Measurements from ENCODE around the gene ABCB1. TPM values are rescaled to one million over a fixed set of nuclear protein-coding genes. Genes with fewer than 3 reads are reported as not detected.
A peak's percentile ranks its signal among the peaks of the same experiment; 100 is the strongest.

The ABCB1 gene
- polyA plus RNA-seq, 3 donors from 2014 or later = 55.5 to 66.5 (median 56.0) TPM

DNA sequence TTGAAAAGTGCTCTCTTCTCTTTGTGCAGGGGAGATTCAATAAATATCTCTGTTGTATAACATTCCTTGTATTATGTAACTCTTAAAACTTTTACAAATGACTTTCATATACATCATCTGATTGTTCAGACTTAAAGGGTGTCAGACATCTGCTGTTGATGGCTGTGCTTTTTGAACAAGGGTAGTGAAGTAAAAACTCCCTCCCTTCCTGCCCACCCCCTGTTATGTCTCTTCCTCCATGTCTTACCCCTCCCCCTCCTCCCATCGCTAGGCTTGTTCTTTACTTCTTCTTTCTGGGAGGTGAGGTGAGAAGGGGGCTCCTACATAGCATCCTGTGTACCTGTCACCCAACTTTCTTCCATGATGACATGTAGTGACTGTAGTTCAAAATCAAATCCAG lies 101.8 kb downstream of the ABCB1 start:
- H3K27me3 Mint-ChIP-seq (ENCODE audit: low read depth in 3 of 3) = peaks cover 0 to 5% (median 3%) of the 10 kb centered on the region in 3 donors
- H3K9me3 Mint-ChIP-seq = no peaks in the 10 kb centered on the region
- H3K36me3 Mint-ChIP-seq = peaks cover 17 to 20% (median 18%) of the 10 kb centered on the region in 3 donors
- no peaks in the 10 kb centered on the region for H3K4me1 Mint-ChIP-seq
- no peak for DNase-seq
- no peak overlapping the region for H3K27ac Mint-ChIP-seq
- H3K4me3 Mint-ChIP-seq = no peak overlapping the region

DNA sequence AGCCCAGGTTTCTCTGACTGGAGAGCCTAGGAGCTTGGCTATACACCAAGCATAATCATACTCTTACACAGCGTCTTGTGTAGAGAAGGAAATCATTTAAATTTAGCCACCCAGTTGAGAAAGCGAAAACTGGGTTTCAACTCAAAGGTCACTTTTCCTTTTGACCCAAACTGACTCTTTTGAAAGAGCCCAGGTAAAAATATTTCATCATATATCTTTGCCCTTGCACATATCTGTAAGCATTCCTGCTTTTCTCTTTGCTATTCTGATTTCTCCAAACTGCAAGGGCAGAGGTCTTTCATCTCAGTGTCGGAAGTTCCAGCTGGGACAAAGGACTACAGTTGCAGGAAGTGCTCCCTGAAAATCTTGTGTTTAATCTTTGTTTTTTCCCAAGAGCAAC lies 103.2 kb downstream of the ABCB1 start:
- no peaks in the 10 kb centered on the region for H3K9me3 Mint-ChIP-seq
- H3K27ac Mint-ChIP-seq = no peak overlapping the region
- no peak overlapping the region for H3K4me3 Mint-ChIP-seq
- peaks cover 0 to 5% (median 3%) of the 10 kb centered on the region in 3 donors for H3K27me3 Mint-ChIP-seq (ENCODE audit: low read depth in 3 of 3)
- peaks cover 13 to 20% (median 16%) of the 10 kb centered on the region in 3 donors for H3K36me3 Mint-ChIP-seq
- no peak for DNase-seq
- H3K4me1 Mint-ChIP-seq = no peaks in the 10 kb centered on the region

DNA sequence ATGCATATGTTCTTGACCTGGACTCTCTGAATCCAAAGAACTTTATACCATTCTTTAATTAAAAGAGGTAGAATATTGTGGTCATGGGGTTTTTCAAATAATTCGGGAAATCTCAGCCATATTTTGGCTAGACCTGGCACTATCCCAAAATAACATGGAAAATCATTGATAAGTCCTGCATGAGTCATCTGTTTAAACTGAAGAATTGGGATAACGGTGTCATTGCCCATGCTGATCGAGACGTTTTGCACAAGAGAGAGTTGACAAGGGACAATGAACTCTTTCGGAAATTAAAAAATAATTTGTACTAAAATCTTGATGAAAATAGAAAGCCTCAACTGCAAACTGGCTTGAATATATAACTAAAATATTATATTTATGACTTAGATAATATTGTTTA lies 105.3 kb downstream of the ABCB1 start:
- Mint-ChIP-seq H3K4me1 (no peaks in the 10 kb centered on the region), H3K36me3 (peaks cover 5 to 8% (median 7%) of the 10 kb centered on the region in 3 donors), H3K27me3 (ENCODE audit: low read depth in 3 of 3) (peaks cover 0 to 5% (median 3%) of the 10 kb centered on the region in 3 donors), H3K27ac (no peak overlapping the region), H3K4me3 (no peak overlapping the region), H3K9me3 (peaks cover 0 to 2% (median 0%) of the 10 kb centered on the region in 6 donors)
- no peak for DNase-seq

DNA sequence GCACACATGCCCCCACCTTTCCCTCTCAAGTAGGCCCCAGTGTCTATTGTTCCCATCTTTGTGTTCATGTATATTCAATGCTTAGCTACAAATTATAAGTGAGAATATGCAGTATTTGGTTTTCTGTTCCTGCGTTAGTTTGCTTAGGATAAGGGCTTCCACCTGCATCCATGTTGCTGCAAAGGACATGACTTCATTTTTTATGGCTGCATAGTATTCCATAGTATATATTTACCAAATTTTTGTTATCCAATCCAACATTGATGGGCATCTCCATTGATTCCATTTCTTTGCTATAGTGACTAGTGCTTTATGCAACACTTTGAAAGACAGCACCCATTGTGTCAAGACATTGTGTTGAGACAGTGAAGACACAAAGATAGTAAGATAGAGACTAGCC lies 106.2 kb downstream of the ABCB1 start:
- Mint-ChIP-seq H3K4me1 (no peaks in the 10 kb centered on the region), H3K27ac (no peak overlapping the region), H3K36me3 (peaks cover 0 to 3% (median 0%) of the 10 kb centered on the region in 3 donors), H3K9me3 (peaks cover 0 to 2% (median 0%) of the 10 kb centered on the region in 6 donors), H3K27me3 (ENCODE audit: low read depth in 3 of 3) (peaks cover 0 to 3% (median 3%) of the 10 kb centered on the region in 3 donors), H3K4me3 (no peak overlapping the region)
- DNase-seq = no peak

DNA sequence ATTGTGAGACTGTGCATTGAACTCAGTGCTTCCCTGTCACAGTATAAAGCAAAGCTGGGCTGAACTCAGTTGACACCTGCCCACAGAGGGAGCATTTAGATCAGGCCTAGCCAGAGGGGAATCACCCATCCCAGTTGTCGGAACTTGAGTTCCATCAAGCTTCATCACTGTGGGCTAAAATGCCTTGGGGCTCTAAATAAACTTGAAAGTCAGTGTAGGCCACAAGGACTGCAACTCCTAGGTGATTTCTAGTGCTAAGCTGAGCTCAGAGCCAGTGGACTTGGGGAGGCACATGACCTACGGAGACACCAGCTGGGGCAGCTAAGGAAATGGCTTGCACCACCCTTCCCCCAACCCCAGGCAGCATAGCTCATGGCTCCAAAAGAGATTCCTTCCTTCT lies 117.6 kb downstream of the ABCB1 start:
- Mint-ChIP-seq H3K9me3 (peaks cover 0 to 2% (median 0%) of the 10 kb centered on the region in 6 donors), H3K27ac (no peak overlapping the region), H3K36me3 (no peaks in the 10 kb centered on the region), H3K4me1 (no peaks in the 10 kb centered on the region), H3K4me3 (no peak overlapping the region), H3K27me3 (ENCODE audit: low read depth in 3 of 3) (peaks cover 5 to 7% (median 7%) of the 10 kb centered on the region in 3 donors)
- DNase-seq = no peak

DNA sequence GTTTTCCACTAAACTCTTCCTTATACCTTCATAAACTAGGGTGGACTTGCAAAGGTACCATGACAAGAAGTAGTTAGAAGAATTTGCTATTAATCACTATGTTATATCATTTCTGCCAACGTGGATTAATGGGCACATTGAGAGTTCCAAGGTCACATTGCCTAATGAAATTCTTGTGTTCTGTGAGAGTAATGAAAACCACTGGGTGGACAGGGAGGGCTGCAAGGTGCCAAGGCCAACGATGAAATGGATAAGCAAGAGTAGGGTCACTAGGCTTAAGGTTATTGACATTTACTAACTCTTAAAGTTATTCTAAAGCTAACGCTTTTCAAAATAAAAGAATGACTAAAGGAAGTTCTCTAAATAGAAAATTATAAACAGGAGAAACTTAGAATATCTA lies 118.6 kb downstream of the ABCB1 start:
- DNase-seq = no peak
- Mint-ChIP-seq H3K27ac (no peak overlapping the region), H3K4me3 (no peak overlapping the region), H3K36me3 (no peaks in the 10 kb centered on the region), H3K27me3 (ENCODE audit: low read depth in 3 of 3) (peaks cover 5 to 14% (median 10%) of the 10 kb centered on the region in 3 donors), H3K9me3 (peaks cover 0 to 2% (median 0%) of the 10 kb centered on the region in 6 donors), H3K4me1 (no peaks in the 10 kb centered on the region)

DNA sequence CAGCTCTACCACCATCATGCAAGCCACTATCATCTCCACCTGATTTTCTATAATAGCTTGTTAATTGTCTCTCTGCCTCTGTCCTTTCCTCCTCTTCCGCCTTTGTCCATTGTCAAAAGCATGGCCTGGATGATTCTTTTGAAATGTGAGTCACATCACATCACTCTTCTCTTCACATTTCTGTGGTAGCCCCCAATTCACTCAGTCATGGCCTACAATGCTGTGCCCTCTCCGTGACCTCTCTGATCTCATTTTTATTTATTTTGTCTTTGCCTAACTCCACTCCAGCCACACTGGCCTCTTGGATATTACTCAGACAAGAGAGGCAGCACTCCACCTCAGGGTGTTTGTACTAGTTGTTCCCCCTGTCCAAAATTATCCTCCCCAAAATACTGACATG lies 120.3 kb downstream of the ABCB1 start:
- Mint-ChIP-seq H3K27ac (no peak overlapping the region), H3K27me3 (ENCODE audit: low read depth in 3 of 3) (peaks cover 4 to 19% (median 13%) of the 10 kb centered on the region in 3 donors), H3K36me3 (no peaks in the 10 kb centered on the region), H3K9me3 (peaks cover 0 to 2% (median 0%) of the 10 kb centered on the region in 6 donors), H3K4me1 (peaks cover 4 to 7% of the 10 kb centered on the region in 2 donors), H3K4me3 (no peak overlapping the region)
- no peak for DNase-seq

DNA sequence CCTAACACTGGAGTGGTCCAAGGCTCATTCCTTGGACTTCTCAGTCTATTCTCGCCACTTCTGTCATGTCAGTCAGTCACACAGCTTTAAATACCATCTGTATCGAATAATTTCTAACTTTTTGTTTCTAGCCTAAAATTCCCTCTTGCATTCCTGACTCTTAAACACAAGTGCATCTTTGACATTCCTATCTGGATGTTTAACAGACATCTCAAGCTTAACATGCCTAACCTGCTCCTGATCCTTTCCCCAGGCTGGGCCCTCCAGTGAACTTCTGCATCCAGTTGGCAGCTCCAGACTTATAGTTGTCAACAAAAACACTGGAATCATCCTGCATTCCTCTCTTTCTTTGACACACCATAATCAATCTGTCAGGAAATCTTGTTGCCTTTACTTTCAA lies 120.7 kb downstream of the ABCB1 start:
- H3K4me1 Mint-ChIP-seq = peaks cover 7 to 10% of the 10 kb centered on the region in 2 donors
- H3K27me3 Mint-ChIP-seq (ENCODE audit: low read depth in 3 of 3) = peaks cover 4 to 21% (median 14%) of the 10 kb centered on the region in 3 donors
- no peak overlapping the region for H3K4me3 Mint-ChIP-seq
- H3K36me3 Mint-ChIP-seq = no peaks in the 10 kb centered on the region
- H3K27ac Mint-ChIP-seq = no peak overlapping the region
- DNase-seq = no peak
- H3K9me3 Mint-ChIP-seq = peaks cover 0 to 2% (median 0%) of the 10 kb centered on the region in 6 donors

DNA sequence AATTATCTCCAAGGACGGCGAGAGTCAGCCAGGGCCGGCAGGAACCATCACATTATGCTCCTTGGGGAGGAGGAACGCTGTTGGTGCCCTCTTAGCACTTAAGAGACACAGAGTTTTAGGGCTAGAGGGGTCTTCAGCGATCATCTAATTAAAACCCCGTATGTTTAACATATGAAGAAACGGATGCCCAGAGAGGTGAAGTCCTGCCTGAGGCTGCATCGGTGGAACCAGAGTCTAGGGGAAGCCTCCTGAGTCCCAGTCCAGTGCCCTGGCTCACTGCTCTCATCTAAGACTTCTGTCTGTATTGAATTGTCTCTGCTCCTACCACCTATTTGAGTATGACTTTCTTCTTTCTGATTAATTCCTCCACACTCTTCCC lies 124.5 kb downstream of the ABCB1 start:
- no peaks in the 10 kb centered on the region for H3K9me3 Mint-ChIP-seq
- H3K27ac Mint-ChIP-seq = no peak overlapping the region
- H3K4me1 Mint-ChIP-seq = peaks cover 13 to 17% of the 10 kb centered on the region in 2 donors
- no peaks in the 10 kb centered on the region for H3K36me3 Mint-ChIP-seq
- H3K27me3 Mint-ChIP-seq (ENCODE audit: low read depth in 3 of 3) = peaks cover 2 to 29% (median 11%) of the 10 kb centered on the region in 3 donors
- no peak for DNase-seq
- peak overlapping the region; percentile 16 to 67 (median 43) for H3K4me3 Mint-ChIP-seq

DNA sequence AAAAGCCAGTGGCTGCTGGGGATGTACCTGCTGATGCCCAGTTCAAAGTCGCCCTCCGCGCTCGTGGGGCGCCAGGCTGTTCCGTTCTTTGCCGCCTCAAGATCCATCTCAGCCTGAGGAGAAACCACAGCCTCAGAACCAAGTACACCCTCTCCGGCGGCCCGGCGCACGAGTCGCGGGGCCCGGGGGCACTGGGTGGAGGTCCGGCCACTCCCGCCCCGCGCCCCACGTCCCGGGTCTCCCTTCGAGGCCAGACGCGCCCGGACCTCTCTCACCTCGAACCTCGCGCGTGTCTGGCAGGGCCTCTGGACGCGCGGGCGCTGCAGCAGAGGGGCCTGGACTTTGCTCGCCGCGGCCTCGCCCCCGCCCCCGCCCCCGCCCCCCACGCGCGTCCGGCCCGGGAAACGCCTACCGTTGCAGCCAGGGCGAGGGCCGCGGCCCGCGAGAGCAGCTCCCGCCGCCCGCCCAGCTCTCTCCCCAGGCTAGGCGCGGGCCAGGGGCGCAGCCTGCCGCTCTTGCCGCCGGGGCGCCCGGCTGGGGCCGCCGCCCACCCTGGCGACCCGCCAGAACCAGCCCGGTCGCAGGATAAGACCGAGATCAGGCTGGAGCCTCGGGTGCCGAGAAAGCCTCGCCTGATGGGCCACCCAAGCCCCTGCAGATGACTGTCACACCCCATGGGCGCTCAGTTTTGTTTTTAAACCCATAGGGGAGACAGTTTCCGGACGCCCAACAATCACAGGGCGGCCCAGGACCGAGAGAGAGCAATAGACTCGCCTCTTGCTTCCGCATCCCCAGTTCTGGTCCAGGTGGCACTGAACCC lies 125.1 kb downstream of the ABCB1 start, which contains the start of gene ABCB4:
TSS of gene ABCB4 (minus strand) at position 322 of the 820 bp plus-strand sequence. CDS start at position 107, 215 bp downstream.
- Mint-ChIP-seq H3K4me3 (peak within 1 kb of the TSS; percentile 42 to 67 (median 58)), H3K9me3 (peaks cover 0 to 3% (median 0%) of the 10 kb centered on the region in 6 donors), H3K27me3 (ENCODE audit: low read depth in 3 of 3) (peaks cover 2 to 31% (median 11%) of the 10 kb centered on the region in 3 donors), H3K27ac (no peak within 1 kb of the TSS), H3K36me3 (no peaks in the 10 kb centered on the region), H3K4me1 (peaks cover 13 to 17% of the 10 kb centered on the region in 2 donors)
- DNase-seq = no peak

DNA sequence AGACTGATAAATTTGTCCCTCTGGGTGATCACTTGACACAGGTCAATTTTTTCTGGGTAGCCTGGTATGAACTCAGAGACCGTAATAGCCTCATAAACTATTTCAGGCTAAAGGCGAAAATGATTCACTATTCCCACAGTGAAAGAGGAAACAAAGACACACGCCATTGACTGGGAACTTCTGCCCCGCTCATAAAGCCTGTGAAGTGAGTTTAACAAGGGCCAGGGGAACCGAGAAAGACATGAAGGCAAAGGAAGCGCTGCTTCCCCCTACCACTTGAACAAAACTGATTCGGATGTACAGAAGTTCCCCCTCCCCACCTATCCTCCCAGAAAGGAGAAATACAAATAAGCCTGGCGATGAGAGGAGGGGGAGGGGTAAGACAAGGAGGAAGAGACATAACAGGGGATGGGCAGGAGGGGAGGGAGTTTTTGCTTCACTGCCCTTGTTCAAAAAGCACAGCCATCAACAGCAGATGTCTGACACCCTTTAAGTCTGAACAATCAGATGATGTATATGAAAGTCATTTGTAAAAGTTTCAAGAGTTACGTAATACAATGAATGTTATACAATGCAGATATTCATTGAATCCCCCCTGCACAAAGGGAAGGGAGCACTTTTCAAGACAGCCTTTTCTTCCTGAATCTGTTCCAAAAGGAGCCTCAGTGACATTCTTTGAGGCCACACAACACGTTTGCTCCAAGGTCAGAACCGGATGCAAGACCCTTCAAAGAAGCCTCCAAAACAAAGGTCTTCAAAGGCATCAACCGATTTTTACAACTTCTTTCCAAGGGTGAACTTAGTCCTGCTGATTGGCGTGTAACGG lies 125.9 kb downstream of the ABCB1 start:
- Mint-ChIP-seq H3K36me3 (no peaks in the 10 kb centered on the region), H3K4me1 (peaks cover 13 to 17% of the 10 kb centered on the region in 2 donors), H3K9me3 (peaks cover 0 to 3% (median 0%) of the 10 kb centered on the region in 6 donors), H3K27ac (no peak overlapping the region), H3K27me3 (ENCODE audit: low read depth in 3 of 3) (peaks cover 2 to 31% (median 11%) of the 10 kb centered on the region in 3 donors), H3K4me3 (peak overlapping the region; percentile 42 to 63 (median 58))
- peak in 1 of 3 donors; percentile 6 for DNase-seq

DNA sequence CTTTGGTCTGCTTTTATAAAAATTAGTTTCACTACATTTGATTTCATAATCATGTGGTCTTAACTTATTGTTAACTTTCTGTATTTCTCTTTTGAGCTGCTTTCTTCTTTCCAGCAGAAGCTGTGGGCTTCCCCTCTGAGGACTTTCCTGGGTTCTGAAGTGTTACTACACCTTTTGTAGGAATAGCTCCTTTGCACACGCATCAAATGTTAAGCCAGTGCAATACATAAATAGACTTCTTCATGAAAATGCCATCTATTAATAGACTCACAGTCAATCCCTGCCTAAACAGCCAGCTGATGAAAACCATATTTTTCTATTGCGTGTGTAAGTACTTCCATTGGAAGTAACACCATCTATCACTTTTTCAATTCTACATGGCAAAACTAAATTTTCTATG lies 126.7 kb downstream of the ABCB1 start:
- DNase-seq = no peak
- H3K27me3 Mint-ChIP-seq (ENCODE audit: low read depth in 3 of 3) = peaks cover 2 to 35% (median 11%) of the 10 kb centered on the region in 3 donors
- no peak overlapping the region for H3K4me3 Mint-ChIP-seq
- peaks cover 0 to 3% (median 0%) of the 10 kb centered on the region in 6 donors for H3K9me3 Mint-ChIP-seq
- H3K4me1 Mint-ChIP-seq = peaks cover 13 to 17% of the 10 kb centered on the region in 2 donors
- no peak overlapping the region for H3K27ac Mint-ChIP-seq
- no peaks in the 10 kb centered on the region for H3K36me3 Mint-ChIP-seq

DNA sequence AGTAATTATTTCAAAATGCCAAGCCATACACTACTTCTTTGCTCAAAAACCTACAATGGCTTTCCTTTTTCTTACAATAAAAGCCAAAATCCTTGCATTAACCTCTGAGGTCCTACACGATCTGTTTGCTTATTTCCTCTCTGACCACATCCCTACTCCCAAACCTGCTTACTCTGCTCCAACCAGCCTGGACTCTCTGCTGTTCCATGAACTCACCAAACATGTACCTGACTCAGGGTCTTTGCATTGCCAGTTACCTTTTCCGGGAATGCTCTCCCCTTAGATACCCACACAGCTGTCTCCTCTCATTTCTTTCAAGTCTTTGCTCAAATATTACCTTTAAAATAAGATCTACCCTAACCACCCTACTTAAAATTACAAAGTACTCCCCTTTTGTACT lies 127.5 kb downstream of the ABCB1 start:
- H3K27me3 Mint-ChIP-seq (ENCODE audit: low read depth in 3 of 3) = peaks cover 2 to 35% (median 13%) of the 10 kb centered on the region in 3 donors
- H3K36me3 Mint-ChIP-seq = no peaks in the 10 kb centered on the region
- H3K4me3 Mint-ChIP-seq = no peak overlapping the region
- H3K27ac Mint-ChIP-seq = no peak overlapping the region
- peaks cover 13 to 17% of the 10 kb centered on the region in 2 donors for H3K4me1 Mint-ChIP-seq
- no peak for DNase-seq
- peaks cover 0 to 3% (median under 1%) of the 10 kb centered on the region in 6 donors for H3K9me3 Mint-ChIP-seq
